ENCODE data around the gene PPP4R4.
"Not testable (repeated sequence)": the region's sequence is repeated elsewhere in the genome, so short reads cannot be mapped to it uniquely, and the experiment has no call there.

The PPP4R4 gene

DNA sequence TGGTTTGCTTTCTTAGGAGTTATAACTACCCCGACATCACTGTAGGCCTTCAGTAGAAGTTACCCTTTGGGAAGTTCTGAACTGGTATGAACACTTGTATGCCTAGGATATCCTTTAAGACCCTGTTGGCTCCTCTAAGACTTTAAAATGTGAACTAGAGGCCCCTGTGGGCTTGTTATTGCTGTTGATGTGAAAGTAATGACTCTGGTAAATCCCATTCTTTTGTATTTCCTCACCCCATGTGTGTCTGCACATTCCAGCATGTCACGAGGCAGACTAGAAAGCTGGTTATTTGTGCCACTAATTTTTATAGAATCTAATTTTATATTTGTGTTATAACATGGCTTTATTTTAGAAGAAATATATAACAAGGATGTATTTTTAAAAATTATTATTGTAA, 70.1 kb downstream of the PPP4R4 start:
- Mint-ChIP-seq H3K27ac (no peak overlapping the region), H3K4me1 (ENCODE audit: low read depth) (no peaks in the 10 kb centered on the region), H3K36me3 (ENCODE audit: low read depth) (no peaks in the 10 kb centered on the region), H3K4me3 (no peak overlapping the region), H3K9me3 (no peaks in the 10 kb centered on the region), H3K27me3 (peaks cover 17% of the 10 kb centered on the region)

GRCh38 chr14:94264195-94264594, 90.1 kb downstream of the PPP4R4 start:
- not testable (repeated sequence) for H3K36me3 Mint-ChIP-seq (ENCODE audit: low read depth); H3K4me3 Mint-ChIP-seq; H3K27ac Mint-ChIP-seq; H3K4me1 Mint-ChIP-seq (ENCODE audit: low read depth)
- Mint-ChIP-seq H3K9me3 (peaks cover 19% of the 10 kb centered on the region), H3K27me3 (peaks cover 12% of the 10 kb centered on the region)

DNA sequence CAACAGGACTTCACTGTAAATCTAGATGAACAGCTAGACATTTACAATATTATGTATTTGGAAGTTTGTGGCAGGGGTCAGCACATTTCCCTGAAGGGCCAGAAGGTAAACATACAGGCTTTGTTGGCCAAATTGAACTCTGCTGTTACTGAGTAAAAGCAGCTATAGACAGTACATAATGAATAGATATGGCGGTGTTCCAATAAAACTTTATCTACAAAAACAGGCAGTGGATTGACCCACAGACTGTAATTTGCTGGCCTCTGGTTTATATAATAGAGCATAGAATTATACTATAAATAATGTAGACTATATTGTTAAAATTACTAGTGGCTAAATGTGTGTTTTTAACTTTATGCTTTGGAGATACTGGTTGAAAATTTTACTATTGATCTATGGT, 93.2 kb downstream of the PPP4R4 start:
- no peak overlapping the region for H3K27ac Mint-ChIP-seq
- H3K27me3 Mint-ChIP-seq, result peaks cover 19% of the 10 kb centered on the region

GRCh38 chr14:94268582-94268981, 94.5 kb downstream of the PPP4R4 start:
- not testable (repeated sequence) for H3K4me1 Mint-ChIP-seq (ENCODE audit: low read depth); H3K36me3 Mint-ChIP-seq (ENCODE audit: low read depth); H3K4me3 Mint-ChIP-seq; H3K27ac Mint-ChIP-seq; H3K9me3 Mint-ChIP-seq
- H3K27me3 Mint-ChIP-seq, result peaks cover 22% of the 10 kb centered on the region

More for the DNA sequence above, 93.2 kb downstream of the PPP4R4 start:
- H3K36me3 Mint-ChIP-seq (ENCODE audit: low read depth), result peaks cover 7% of the 10 kb centered on the region
- H3K9me3 Mint-ChIP-seq, result peaks cover 9% of the 10 kb centered on the region
- H3K4me1 Mint-ChIP-seq (ENCODE audit: low read depth), result no peaks in the 10 kb centered on the region
- no peak overlapping the region for H3K4me3 Mint-ChIP-seq

GRCh38 chr14:94269156-94269555, 95.0 kb downstream of the PPP4R4 start:
- Mint-ChIP-seq H3K27ac (no peak overlapping the region), H3K36me3 (ENCODE audit: low read depth) (no peaks in the 10 kb centered on the region), H3K4me1 (ENCODE audit: low read depth) (no peaks in the 10 kb centered on the region), H3K9me3 (no peaks in the 10 kb centered on the region), H3K27me3 (peaks cover 19% of the 10 kb centered on the region), H3K4me3 (no peak overlapping the region)

- not testable (repeated sequence) for H3K36me3 Mint-ChIP-seq (ENCODE audit: low read depth); H3K27ac Mint-ChIP-seq; H3K4me3 Mint-ChIP-seq; H3K9me3 Mint-ChIP-seq; H3K4me1 Mint-ChIP-seq (ENCODE audit: low read depth)
- H3K27me3 Mint-ChIP-seq, result peaks cover 14% of the 10 kb centered on the region
Measured at GRCh38 chr14:94276898-94277561, 102.9 kb downstream of the PPP4R4 start.

- Mint-ChIP-seq H3K27ac (no peak overlapping the region), H3K9me3 (no peaks in the 10 kb centered on the region), H3K36me3 (ENCODE audit: low read depth) (no peaks in the 10 kb centered on the region), H3K4me3 (no peak overlapping the region), H3K4me1 (ENCODE audit: low read depth) (no peaks in the 10 kb centered on the region), H3K27me3 (peaks cover 5% of the 10 kb centered on the region)
Measured at GRCh38 chr14:94278731-94279130, 104.6 kb downstream of the PPP4R4 start.

GRCh38 chr14:94282991-94283723, 109.0 kb downstream of the PPP4R4 start:
- no peaks in the 10 kb centered on the region for H3K4me1 Mint-ChIP-seq (ENCODE audit: low read depth)
- H3K27ac Mint-ChIP-seq, result no peak overlapping the region
- peaks cover 4% of the 10 kb centered on the region for H3K9me3 Mint-ChIP-seq
- no peaks in the 10 kb centered on the region for H3K36me3 Mint-ChIP-seq (ENCODE audit: low read depth)
- peaks cover 5% of the 10 kb centered on the region for H3K27me3 Mint-ChIP-seq
- no peak overlapping the region for H3K4me3 Mint-ChIP-seq

DNA sequence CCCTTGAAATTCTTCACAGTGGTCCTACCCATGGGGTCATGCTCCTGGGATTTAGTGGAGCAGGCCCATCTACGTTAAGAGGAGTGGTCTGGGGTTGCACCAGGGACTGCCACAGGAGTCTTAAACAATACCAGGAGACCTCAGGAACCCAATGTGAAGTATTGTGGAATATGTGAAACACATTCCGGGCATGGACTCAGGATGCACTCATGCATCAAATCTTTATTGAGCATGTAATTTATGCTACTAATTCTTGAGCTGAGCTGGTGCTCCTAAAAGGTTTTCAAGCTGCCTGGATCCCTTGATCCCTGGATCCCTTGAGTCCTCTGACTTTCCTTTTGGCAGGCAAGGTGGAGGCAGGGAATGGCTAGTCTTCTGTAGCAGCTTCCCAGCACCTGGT, 110.1 kb downstream of the PPP4R4 start:
- Mint-ChIP-seq H3K27ac (no peak overlapping the region), H3K9me3 (peaks cover 4% of the 10 kb centered on the region), H3K36me3 (ENCODE audit: low read depth) (no peaks in the 10 kb centered on the region), H3K4me3 (no peak overlapping the region), H3K27me3 (no peaks in the 10 kb centered on the region), H3K4me1 (ENCODE audit: low read depth) (no peaks in the 10 kb centered on the region)

GRCh38 chr14:94285158-94285557, 111.0 kb downstream of the PPP4R4 start:
- Mint-ChIP-seq H3K27me3 (no peaks in the 10 kb centered on the region), H3K4me1 (ENCODE audit: low read depth) (no peaks in the 10 kb centered on the region), H3K4me3 (no peak overlapping the region), H3K9me3 (peaks cover 4% of the 10 kb centered on the region), H3K27ac (no peak overlapping the region), H3K36me3 (ENCODE audit: low read depth) (no peaks in the 10 kb centered on the region)

DNA sequence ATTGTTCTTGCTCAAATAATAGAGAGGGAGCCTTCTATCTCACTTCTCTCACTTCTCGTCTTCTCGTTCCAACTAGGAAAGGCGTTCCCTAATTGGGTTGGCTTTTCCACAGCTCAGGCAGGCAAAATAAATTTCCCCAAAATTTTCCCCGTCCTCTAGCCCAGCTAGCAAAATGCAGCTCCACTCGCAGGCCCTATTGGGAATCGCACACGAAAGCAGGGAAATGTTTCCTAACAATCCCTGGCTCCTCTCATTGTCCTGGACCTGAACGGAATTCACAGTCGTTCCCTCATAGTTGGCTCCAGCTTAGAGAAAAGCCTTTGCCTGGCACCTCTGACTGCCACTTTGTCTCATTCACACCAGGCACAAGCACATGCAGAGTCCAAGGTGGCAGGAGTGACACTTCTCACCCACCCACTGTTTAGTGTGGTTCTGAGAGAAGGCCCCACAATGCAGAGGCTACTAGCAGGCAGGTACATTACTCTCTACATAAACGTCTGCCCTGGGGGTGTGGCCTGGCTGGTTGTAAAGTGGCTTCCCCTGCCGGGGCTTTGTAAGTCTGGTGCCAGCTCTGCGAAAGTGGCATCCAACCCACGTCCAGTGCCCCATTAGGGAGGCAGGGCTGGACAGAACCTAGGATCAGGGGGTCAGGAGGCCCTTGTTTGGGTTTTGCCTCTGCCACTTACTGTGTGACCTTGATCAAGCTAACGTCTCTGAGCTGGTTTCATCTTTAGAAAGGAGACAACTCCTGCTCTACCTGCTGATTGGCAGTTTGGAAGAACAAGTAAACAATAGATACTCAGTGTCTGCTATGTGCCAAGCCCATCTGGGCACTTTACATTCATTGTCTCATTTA, 114.7 kb downstream of the PPP4R4 start:
- H3K36me3 Mint-ChIP-seq (ENCODE audit: low read depth), result no peaks in the 10 kb centered on the region
- H3K9me3 Mint-ChIP-seq, result peaks cover 4% of the 10 kb centered on the region
- no peak overlapping the region for H3K4me3 Mint-ChIP-seq
- H3K4me1 Mint-ChIP-seq (ENCODE audit: low read depth), result no peaks in the 10 kb centered on the region
- H3K27ac Mint-ChIP-seq, result no peak overlapping the region
- no peaks in the 10 kb centered on the region for H3K27me3 Mint-ChIP-seq

GRCh38 chr14:94290197-94290596, 116.1 kb downstream of the PPP4R4 start:
- Mint-ChIP-seq H3K4me3 (no peak overlapping the region), H3K9me3 (peaks cover 4% of the 10 kb centered on the region), H3K27me3 (no peaks in the 10 kb centered on the region), H3K27ac (no peak overlapping the region), H3K36me3 (ENCODE audit: low read depth) (no peaks in the 10 kb centered on the region), H3K4me1 (ENCODE audit: low read depth) (no peaks in the 10 kb centered on the region)

DNA sequence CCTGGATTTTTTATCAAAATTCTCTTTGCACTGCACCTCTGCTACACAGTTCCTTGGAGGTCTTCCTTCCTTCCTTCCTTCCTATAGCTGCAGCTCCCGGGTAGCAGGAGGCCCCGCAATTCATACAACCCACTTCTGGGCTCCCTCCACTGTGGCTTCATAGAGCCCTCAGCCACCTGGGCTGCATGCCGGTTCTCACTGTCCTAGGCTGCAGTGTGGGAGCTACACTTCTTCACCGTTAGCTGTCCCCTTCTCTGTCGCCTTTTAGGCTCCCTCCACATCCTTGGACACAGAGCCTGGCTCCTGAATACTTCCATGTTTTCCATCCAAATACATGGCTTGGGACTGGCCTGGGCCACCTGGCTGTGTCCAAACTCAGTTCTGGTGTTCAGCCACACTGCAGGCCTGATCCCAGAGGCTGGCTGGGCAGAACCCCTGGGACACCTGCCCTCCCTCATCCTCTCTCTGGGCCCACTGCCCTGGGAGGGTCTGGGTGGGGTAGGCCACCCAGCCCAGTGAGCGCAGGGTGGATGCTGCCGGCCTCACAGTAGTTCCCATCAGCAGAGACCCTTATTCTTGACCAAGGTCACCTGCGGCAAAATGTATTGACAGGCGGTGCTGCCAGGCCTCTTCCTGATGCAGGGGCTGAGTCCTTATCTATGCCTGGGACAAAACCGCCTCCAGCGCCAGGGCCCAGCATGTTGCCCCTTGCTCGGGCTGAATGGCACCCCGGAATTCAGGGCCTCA, 117.2 kb downstream of the PPP4R4 start:
- H3K27me3 Mint-ChIP-seq, result peaks cover 3% of the 10 kb centered on the region
- no peak overlapping the region for H3K4me3 Mint-ChIP-seq
- no peak overlapping the region for H3K27ac Mint-ChIP-seq
- H3K9me3 Mint-ChIP-seq, result peaks cover 6% of the 10 kb centered on the region
- no peaks in the 10 kb centered on the region for H3K4me1 Mint-ChIP-seq (ENCODE audit: low read depth)
- no peaks in the 10 kb centered on the region for H3K36me3 Mint-ChIP-seq (ENCODE audit: low read depth)

GRCh38 chr14:94291906-94292525, 117.9 kb downstream of the PPP4R4 start:
- Mint-ChIP-seq H3K9me3 (peaks cover 11% of the 10 kb centered on the region), H3K36me3 (ENCODE audit: low read depth) (no peaks in the 10 kb centered on the region), H3K27ac (no peak overlapping the region), H3K4me3 (no peak overlapping the region), H3K4me1 (ENCODE audit: low read depth) (no peaks in the 10 kb centered on the region), H3K27me3 (peaks cover 6% of the 10 kb centered on the region)

Data from stimulated activated naive CD8-positive, alpha-beta T cell treated with anti-CD3 and anti-CD28 coated beads, Interleukin-15, Interleukin-2, amounts not matched to agents 100 ng/mL and 50 ng/mL, for 24 hours (primary cell).